ENCODE data around the gene SH3GLB1.

DNA sequence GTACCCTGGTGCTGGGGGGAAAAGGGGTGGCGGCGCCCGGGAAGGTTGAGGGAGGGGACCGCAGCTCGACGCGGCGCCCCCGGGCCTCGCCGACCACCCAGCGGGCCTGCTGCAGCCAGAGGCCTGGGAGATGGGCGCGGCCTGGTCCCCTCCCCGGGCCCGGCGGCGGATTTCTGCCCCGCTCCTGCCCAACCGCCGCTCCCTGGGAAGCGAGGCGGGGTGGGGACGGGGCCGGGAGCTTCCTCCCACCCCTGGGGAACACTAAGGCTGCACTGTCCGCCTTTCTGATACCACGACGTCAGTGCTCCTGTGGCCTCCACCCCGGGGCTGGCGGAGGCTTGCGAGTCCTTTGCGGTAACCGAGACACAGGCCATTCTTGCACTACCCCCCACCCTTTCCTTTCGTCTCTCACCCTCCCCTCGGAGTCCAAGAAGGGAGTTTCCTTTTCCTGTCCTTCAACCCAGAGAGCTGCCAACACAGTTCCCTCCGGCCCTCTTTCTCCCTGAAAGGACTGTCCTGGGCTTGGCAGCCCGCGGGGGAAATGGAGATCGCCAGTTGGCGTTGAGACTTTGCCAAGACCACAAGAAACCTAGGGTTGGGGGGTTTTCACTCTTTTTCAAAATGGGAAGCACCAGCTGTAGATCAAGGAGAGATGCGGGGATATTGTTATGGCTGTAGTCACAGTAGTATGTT is 742 bp downstream of the SH3GLB1 start:
- TF ChIP-seq GATA2 (IDR thresholded peaks at IDR 0.05; ENCODE audit: low read depth, low read length): no peak
- TF ChIP-seq GATA3 (IDR thresholded peaks at IDR 0.05; ENCODE audit: low read depth, low read length): no peak
